ENCODE data around the gene KRTAP10-5.
"Not testable (repeated sequence)": the region's sequence is repeated elsewhere in the genome, so short reads cannot be mapped to it uniquely, and the experiment has no call there.

Gene KRTAP10-5, protein sequence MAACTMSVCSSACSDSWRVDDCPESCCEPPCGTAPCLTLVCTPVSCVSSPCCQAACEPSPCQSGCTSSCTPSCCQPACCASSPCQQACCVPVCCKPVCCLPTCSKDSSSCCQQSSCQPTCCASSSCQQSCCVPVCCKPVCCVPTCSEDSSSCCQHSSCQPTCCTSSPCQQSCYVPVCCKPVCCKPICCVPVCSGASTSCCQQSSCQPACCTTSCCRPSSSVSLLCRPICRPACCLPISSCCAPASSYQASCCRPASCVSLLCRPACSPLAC

DNA sequence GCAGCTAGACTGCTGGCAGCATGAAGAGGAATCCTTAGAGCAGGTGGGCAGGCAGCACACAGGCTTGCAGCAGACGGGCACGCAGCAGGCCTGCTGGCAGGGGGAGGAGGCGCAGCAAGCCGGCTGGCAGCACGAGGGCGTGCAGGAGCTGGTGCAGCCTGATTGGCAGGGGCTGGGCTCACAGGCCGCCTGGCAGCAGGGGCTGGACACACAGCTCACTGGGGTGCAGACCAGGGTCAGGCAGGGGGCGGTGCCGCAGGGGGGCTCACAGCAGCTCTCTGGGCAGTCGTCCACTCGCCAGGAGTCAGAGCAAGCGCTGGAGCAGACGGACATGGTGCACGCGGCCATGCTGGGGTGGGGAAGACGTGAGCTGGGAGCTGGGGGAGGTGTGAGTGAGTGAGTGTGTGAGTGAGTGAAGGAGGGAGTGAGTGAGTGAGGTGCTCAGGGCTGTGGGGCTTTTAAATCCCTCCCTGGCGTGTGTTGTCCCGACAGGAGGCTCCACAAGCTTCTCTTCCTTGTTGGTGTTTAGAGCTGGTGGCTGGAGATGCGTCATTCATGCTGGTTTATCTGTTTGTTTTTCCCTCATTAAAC, at the start of gene KRTAP10-5:
TSS of gene KRTAP10-5 (minus strand) at position 374 of the 591 bp plus-strand sequence. CDS start at position 348, 26 bp downstream.
- not testable (repeated sequence) for DNase-seq (ENCODE audit: low read depth)

DNA sequence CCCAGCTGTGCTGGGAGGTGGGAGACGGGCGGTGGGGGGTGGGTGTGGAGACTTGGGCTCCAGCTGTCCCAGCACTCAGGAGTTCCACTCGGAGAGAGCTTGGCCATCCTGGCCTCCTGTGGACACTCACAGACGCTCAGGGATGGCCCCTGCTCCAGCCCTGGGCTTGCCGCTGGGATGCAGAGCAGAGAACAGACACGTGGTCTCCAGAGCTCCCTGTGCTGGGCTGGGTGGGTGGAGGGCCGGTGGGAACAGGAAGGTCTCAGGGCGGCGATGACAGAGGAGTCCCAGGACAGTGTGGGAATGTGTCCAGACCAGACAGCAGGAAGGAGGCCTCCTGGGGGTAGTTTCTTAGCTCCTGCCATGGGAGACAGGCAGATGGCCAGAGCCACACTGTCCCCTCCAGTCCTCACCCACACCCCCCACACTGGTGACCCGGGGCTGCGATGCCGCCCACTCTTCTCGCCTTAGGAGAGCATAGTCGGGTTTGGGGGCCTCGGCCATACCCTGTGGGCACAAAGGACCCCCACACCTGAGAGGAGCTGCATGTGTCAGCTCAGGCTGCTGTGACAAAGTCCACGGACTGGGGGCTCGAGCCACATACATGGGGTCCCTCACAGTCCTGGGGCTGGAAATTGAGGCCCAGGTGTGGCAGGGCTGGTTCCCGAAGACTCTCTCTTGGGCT, 48.4 kb upstream of the KRTAP10-5 start:
- DNase-seq (ENCODE audit: low read depth) = no peak

DNA sequence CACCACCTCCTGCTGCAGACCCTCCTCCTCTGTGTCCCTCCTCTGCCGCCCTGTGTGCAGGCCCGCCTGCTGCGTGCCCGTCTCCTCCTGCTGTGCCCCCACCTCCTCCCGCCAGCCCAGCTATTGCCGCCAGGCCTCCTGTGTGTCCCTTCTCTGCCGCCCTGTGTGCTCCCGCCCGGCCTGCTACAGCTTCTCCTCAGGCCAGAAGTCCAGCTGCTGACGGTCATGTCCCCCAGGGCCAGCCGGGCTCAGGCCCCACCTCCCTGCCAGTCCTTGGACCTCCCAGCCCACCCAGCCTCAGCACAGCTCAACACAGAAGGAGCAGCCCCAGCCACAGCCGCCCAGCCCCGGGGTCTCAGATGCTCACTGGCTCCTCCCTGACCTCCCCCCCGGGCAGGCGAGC, 47.4 kb upstream of the KRTAP10-5 start:
- DNase-seq (ENCODE audit: low read depth) = not testable (repeated sequence)

DNA sequence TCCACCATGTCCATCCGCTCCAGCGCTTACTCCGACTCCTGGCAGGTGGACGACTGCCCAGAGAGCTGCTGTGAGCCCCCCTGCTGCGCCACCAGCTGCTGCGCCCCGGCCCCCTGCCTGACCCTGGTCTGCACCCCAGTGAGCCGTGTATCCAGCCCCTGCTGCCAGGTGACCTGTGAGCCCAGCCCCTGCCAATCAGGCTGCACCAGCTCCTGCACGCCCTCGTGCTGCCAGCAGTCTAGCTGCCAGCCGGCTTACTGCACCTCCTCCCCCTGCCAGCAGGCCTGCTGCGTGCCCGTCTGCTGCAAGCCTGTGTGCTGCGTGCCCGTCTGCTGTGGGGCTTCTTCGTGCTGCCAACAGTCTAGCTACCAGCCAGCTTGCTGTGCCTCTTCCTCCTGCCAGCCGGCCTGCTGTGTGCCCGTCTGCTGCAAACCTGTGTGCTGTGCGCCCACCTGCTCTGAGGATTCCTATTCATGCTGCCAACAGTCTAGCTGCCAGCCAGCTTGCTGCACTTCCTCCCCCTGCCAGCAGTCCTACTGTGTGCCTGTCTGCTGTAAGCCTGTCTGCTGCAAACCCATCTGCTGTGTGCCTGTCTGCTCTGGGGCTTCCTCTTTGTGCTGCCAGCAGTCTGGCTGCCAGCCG, 46.9 kb upstream of the KRTAP10-5 start:
- not testable (repeated sequence) for DNase-seq (ENCODE audit: low read depth)

DNA sequence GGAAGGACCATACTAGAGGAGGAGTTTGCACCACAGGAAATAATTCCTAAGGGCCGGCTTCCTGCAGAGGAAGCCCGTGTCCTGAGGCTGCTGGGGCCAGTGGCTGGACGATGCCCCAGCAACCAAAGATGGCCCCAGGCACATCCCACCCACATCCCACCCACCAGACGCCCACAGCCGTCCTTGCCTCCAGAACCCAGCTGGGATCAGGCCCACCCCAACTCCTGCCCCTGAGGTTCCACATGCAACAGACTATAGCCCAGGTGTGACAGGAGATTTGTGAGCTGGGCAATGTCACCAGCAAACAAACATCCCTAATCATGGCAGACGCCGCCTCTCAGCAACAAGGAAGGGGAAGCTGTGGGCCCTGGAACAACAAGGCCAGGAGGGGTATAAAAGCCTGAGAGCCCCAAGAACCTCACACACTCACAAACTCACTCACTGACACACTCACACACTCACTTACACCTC, 46.3 kb upstream of the KRTAP10-5 start, which contains the start of gene KRTAP10-9:
TSS of gene KRTAP10-9 (plus strand) at position 421 of the 471 bp plus-strand sequence. CDS start 79 bp downstream, outside the sequence.
- no peak for DNase-seq (ENCODE audit: low read depth)

DNA sequence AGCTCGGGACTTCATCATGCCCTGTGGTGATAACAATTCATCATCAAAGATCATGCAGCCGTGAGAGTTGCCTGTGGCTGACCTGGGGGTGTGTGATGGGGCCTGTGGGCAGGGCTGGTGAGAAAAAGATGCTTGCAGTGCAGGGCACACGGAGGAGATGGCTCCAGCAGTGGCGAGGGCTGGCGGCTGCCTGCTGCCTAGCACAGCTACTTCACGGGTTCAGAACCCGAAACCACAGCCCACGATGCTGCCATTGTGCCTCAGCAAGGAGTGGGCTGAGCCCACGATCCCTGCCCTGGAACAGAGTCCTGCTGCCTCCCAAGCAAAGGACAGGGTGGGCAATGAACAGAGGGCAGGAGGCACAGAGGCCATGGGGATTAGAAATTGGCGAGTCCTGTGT, 45.9 kb upstream of the KRTAP10-5 start:
- DNase-seq (ENCODE audit: low read depth) = no peak

DNA sequence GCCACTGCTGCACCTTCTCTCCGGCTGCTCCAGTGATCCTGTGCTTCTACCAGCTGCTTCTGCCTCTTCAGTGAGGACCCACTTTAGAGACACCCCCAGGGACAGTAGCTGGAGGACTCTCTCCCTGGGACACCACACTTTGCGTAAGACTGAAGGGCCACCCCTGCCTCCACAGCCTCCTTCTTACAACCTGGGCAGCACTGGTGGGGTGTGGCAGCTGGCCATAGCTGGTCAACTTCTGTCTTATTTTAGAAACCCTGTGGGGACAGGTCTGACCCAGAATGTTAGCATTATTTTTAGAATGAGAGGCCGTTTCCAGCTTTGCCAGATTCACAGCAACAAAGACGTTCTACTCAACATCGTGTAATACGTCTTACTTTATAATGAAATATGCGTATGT, 45.4 kb upstream of the KRTAP10-5 start:
- DNase-seq (ENCODE audit: low read depth) = no peak

DNA sequence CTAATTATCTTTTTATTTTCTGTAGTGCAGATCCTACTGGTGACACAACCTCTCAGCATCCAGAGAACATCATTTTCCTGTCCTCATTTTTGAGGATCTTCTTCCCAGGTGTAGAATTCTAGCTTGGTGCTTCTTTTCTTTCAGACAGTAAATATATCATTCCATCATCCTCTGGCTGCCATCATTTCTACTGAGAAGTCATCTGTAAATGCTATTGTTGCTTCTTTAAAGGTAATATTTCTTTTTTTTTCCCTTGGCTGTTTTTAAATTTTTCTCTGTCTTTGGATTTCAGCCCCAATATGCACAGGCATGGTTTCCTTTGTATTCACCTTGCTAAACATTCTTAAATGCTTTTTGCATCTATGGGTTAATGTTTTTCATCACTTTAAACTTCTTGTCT, 43.2 kb upstream of the KRTAP10-5 start:
- no peak for DNase-seq (ENCODE audit: low read depth)

DNA sequence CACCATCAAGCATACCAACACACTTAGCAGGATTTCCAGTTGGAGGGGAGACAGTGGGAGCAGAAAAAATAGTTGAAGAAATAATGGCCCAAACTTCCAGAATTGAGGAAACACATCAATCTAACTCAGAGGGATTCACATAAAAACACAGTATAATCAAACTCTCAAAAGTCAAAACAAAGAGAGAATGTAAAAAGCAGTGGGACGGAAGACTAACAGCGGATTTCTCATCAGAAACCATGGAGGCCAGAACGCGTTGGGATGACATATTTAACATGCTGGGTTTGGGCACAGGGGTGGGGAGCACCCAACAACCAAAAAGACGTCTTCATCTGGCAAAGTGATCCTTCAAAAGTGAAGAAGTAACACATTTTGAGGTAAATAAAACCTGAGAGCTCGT, 39.5 kb upstream of the KRTAP10-5 start:
- no peak for DNase-seq (ENCODE audit: low read depth)

DNA sequence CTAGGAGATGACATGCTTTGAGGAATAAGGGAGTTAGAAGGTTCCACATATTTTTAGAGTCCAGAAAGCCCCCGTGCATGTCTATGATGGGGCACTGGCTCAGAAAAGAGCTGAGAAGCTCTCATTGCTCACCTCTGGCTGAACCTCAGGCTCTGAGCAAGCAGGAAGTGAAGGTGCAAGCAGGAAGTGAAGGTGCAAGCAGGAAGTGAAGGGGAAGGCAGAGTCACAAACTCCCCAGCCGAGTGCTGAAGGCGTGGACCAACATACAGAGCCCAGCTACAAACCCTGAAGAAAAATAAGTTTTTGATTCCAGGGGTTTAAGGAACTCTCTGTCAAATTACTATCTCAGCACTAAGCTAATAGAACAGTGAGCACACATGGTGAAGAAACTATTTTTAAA, 38.5 kb upstream of the KRTAP10-5 start:
- DNase-seq (ENCODE audit: low read depth) = no peak

DNA sequence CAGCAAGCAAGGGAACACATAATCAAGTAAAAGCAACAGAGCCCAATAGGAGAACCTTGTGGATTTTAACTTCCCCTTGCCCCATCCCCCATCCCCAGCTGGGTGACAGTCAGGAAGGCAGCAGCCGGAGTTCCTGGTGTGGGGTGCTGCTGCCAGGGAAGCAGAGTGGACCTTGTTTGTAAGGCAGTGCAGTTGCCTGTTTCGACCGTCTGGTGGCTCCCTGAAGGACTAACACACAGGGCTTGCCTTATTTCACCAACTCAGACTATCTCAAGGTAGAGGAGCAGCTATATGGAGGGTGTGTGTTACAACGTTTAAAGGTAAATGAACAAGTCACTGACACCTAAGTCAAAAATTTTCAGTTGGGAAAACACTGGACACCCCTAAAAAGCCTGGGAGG, 38.1 kb upstream of the KRTAP10-5 start:
- DNase-seq (ENCODE audit: low read depth) = no peak

DNA sequence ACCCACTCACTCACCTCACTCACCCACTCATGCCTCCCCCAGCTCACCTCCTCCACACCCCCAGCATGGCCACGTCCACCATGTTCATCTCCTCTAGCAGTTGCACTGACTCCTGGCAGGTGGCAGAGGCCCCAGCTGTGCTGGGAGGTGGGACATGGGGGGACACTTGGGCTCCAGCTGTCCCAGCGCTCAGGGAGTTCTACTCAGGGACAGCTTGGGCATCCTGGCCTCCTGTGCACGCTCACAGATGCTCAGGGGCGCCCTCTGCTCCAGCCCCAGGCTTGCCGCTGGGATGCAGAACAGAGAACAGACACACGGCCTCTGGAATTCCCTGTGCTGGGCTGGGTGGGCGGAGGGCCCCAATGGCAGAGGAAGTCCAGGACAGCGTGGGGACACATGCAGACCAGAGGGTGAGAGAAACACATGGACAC, 36.7 kb upstream of the KRTAP10-5 start:
- DNase-seq (ENCODE audit: low read depth) = no peak

DNA sequence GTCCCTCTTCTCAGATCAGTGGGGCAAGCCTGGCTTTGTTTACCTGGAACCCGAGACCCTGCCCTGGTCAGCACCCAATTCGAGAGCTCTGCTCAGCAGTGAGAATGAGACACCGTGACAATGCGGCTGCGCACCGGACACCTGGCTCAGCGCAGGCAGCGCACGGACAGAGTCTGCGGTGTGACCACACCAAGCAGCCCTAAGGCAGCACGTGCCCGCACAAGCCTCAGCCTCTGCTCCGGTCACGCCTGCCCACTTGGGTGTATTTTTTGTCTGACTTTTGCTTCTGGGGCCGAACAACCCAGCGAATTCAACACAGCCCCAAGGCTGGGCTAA, 36.2 kb upstream of the KRTAP10-5 start:
- DNase-seq (ENCODE audit: low read depth) = no peak

DNA sequence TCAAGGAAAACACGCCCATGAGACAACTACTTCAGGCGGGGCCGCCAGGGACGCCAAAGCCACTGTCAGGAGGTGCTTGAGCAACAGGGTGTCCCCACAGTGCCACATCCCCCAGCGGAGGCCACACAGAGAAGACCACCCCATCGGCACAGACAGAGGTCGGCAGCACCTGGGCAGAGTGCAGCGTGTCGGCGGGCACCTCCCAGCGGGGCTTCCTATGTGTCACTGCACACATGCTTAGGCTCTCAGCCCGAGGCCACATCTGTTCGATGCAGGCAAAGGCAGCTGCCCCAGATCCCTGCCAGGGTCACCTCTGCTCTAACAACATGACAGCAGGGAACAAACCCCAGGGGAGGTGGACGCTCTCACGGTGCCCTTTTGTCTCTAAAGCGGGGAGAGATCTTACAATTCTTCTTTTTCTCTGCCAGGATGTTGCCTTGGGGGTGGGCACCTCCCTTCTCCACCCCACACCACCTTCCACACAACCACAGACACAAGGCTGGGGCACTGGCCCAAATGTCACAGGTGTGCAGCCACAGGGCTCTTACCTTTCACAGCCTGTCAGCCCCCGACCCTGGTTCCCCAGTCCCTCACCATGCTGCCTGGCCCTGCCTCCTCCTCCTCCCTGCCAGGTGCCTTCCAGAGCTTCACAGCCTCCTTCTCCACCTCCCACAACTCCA, 35.6 kb upstream of the KRTAP10-5 start:
- DNase-seq (ENCODE audit: low read depth) = no peak

DNA sequence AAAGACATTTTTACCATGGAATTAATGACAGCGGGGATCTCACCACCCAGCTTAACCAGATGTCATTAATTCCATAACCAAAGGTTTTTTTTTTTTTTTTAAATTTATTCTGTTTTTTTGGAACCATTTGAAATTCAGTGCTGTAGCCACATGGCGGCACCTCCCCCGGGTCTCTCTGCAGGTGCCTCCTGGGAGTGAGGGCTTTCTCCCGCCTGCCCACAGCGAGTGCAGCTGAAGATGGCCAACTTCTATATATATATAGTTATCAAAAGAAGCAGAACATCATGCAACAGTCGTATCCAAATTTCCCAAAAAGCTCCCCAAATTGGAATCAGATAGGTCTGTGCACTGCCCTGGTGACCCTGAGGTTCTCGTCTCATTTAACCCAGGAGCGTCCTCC, 35.1 kb upstream of the KRTAP10-5 start:
- no peak for DNase-seq (ENCODE audit: low read depth)

DNA sequence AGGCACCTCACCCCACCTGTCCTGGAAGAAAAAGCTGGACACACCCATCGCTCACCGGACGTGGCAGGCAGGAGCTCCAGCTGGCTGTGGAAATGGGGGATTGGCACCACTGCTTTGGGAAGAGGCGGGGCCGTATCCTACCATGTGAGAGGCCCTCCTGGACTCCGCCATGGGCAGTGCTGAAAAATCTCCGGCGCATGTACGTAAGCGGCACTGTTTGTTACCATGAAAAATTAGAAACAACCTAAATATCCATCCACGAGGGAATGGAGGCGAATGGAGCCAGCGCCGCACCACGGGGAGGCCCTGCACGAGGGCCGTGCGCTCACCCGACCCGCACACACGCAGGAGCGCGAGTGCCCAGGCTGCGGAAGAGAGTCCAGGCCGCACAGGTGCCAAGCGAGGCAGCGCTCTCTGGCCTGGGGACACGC, 34.6 kb upstream of the KRTAP10-5 start:
- no peak for DNase-seq (ENCODE audit: low read depth)

DNA sequence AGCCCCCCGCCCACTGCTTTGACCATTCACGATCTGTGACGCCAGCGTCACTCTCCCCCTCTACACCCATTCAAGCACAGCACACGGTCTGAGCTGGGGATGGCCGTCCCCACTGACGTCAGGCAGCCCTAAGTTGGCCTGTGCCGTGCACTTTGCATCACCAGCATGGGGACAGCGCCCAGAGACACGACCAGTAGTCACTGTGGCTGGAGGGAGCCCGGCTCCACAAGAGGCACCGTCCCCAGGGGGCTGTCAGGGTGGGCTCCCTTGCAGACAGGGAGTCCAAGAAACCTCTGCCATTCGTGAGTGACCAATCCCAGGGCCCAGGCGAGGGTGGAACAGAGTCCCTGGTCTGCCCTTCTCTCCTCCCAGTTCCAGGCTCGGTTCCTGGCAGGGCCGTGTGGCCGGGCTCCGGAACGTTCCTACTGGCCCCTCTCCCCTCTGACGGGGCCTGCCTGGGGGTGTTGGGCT, 33.8 kb upstream of the KRTAP10-5 start:
- no peak for DNase-seq (ENCODE audit: low read depth)

DNA sequence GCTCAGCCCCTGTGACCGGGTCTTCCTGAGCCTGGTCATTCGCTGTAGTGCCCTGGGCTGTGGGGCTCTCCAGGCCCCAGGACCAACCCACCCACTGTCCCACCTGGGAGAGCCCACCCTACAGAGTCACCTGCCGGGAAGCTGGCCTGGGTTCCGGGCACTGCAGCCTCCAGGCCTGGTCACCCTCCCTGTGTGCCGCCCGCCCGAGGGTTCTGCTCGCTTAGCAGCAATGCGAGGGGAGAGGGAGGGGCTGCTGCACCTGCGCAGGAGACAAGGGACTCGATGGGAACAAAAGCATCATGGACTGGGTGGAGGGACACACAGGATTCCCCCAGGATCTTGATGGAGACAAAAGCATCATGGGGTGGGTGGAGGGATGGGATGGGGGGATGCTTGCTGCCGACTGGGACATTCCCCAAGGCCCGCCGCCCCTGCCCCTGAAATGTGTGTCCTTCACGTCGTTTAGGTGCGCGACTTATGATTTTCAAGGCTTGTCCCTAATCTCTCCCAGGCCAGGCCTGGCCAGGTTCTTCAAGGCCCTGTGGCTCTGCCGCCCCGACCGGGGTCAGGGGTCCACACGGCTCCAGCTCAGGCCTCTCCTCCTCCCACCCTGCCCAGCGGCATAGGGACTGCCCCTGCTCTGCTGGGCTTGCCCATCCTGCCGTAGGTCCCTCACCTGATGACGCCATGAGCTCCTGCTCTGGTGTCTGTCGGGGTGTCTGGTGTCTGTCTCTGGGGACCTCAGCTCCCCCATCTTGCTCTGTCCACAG, 33.2 kb upstream of the KRTAP10-5 start:
- DNase-seq (ENCODE audit: low read depth) = no peak

DNA sequence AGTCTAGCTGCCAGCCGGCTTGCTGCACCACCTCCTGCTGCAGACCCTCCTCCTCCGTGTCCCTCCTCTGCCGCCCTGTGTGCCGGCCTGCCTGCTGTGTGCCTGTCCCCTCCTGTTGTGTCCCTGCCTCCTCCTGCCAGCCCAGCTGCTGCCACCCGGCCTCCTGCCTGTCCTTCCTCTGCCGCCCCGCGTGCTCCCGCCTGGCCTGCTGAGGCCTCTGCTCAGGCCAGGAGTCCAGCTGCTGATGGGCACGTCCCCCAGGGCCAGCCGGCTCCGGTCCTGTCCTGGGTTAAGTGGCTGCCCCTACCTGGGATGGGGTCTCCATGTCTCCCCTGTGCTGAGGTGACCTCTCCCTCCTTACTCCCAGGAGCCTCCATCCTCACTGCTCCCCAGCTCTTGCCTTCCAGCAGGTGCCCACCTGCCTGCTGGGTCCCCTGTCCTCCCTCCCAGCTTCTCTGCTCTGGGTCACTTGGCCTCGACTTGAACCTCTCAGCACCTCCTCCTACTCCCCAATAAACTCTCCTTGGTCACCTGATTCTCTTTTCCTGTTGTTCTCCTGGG, 32.3 kb upstream of the KRTAP10-5 start:
- no peak for DNase-seq (ENCODE audit: low read depth)

DNA sequence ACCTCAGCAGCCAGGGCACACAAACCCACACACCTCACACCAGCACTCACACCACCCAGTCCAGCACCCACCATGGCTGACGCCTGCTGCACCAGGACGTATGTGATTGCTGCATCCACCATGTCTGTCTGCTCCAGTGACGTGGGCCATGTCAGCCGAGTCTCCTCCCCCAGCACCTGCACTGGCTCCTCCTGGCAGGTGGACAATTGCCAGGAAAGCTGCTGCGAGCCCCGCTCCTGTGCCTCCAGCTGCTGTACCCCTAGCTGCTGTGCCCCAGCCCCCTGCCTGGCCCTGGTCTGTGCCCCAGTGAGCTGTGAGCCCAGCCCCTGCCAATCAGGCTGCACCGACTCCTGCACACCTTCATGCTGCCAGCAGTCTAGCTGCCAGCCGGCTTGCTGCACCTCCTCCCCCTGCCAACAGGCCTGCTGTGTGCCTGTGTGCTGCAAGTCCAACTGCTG, 31.7 kb upstream of the KRTAP10-5 start, which contains the start of gene KRTAP10-8:
TSS of gene KRTAP10-8 (plus strand) at position 51 of the 458 bp plus-strand sequence. CDS start at position 73, 22 bp downstream.
- DNase-seq (ENCODE audit: low read depth) = no peak

DNA sequence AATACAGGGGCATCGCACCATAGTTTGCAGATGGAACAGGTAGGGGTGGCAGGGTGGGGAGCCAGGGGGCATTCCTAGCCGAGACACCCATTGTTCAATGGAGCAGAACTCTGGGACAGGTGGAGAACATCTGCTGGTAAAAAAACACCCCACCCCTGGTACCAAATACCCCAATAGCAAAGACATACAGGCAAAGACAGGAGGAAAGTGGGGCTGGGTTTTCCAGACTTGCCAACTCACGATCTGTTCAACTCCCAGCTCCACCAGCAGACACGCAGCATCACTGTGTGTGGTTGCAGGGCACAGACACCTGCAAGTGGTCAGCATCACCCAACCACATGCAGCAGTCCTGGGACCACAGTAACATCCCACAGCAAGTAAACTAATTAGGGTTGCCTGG, 31.1 kb upstream of the KRTAP10-5 start:
- no peak for DNase-seq (ENCODE audit: low read depth)
